Measurements from ENCODE around the gene ITM2B.

Gene ITM2B

DNA sequence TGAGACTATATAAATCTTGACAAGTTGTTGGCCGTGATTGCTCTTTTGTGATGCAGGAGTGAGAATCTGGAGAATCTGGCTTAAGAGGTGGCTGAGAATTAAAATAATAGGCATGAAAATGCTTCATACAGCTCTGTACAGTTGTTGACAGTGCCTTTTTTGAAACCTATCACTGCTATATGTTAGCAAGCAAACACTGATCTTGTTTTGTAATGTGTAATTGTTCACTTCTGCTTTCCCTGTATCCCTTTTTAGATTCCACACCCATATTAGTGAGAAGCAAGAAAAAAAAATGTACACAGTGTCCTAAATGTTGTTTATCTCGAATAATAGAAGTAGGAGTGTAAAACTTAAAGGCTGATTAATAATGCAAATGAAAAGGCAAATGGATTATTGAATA, 31.1 kb downstream of the ITM2B start:
- DNase-seq, result no peak

DNA sequence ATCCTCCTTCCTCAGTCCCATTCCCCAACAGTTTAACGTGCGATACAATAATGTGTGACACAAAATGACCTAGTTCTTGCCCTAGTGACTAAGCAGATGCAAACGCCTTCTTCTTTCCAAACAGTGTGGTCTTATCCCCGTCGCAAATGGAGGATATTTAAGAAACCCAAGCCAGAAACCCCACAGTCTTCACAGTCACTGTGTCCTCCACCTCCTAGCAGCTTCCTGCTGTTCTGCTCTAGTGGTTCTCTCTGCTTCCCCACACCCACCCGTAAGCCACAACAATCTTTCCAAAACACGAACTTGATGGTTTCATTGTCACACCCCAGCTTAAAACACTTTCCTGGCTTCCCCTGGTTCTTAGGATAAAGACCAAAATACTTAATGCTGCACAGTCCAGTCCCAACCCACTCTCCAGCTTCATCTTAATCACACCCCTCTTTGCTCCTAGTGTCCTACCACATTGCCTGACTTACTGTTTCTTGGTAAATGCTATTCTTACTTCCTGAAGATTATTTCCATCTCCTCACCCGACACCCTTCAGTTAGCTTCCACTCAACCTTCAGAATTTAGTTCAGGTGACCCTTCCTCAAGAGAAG, 32.3 kb downstream of the ITM2B start:
- DNase-seq, result no peak

DNA sequence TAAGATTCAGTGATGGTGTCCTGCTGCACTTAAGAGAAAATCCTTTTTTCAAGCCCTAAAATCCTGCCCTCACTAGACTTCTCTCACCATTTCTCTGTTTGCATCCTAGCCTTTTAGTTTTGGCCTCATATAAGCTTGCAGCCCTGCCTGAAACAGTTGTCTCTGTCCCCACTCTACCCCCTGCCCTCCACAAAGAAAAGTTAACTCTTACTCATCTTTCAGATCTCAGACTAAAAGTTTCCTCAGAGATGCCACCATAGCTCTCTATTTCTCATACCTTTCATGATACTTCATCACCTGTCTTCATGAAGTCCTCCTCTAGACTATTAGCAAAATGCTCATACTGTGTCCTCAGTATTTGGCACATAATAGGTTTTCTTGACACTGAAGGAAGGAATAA, 33.1 kb downstream of the ITM2B start:
- DNase-seq, result no peak

DNA sequence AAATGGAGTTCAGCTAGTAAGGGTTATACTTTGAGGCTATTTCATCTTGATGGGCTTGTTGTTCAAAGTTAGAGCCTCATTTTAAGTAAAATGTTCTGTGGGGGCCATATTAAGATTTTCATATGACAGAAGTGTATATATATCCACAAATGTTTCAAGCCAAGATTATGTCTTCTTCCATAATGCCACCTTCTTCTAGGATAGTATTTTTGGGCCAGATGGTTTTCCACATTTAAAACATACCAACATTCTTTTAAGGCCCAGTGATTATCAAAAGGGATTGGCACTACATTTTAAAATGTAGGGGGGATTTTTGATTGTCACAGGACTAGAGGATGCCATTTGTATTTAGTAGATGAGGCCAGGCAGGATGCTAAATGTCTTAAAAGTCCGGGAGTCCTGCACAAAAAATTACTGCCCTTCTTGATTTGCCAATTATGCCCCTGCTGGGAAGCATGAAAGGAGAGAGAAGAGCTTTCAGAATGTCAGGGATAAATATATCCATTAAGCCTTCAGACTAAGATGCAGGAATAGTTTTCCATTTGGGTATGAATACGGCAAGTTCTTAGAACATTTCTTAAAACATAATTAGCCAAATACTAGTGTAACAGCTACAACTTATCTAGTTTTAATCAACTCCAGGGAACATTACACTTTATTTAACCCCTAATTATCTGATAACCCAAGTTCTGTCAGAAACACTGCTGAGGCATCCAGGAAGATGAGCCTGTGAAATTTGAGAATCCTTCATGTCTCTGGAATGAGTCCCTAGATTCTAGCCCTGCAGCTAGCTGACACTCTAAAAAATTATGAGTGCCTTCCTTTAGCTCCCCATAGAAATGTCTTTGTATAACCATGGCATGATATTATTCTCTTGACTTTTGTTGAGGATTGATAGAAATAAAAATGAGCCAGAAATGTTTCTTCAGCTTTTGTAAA, 34.0 kb downstream of the ITM2B start:
- DNase-seq, result no peak

DNA sequence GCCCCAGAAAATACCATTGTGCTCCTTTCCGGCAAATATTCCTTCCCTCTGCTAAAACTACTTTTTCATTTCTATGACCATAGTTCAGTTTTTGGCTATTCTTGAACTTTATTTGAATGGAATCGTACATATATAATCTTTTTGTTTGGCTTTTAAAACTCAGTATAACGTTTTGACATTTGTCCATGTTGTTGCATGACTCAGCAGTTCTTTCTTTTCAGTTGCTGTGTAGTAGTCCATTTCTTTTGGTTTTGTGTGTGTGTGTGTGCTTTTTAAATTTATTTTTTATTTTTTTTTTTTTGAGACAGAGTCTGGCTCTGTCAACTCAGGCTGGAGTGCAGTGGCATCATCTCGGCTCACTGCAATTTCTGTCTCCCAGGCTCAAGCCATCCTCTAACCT, 35.0 kb downstream of the ITM2B start:
- no peak for DNase-seq

DNA sequence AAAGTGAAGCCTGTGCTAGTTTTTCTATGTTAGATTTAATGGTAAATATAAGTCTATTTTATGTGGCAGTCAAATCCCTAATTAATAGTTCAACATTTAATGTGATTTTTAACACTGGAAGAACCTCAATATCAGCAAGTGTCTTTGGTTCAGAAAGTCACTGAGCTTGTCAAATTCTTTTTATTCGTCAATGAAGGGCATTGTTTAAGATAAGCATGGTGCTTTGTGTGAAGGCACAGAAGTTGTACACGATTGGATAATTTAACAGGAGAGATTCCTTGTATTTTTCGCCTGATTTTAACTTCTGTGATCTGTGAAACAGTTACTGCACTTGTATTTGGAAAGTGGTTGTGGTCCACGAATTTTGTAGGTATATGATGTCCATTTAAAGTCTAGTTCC, 40.3 kb downstream of the ITM2B start:
- DNase-seq, result no peak

DNA sequence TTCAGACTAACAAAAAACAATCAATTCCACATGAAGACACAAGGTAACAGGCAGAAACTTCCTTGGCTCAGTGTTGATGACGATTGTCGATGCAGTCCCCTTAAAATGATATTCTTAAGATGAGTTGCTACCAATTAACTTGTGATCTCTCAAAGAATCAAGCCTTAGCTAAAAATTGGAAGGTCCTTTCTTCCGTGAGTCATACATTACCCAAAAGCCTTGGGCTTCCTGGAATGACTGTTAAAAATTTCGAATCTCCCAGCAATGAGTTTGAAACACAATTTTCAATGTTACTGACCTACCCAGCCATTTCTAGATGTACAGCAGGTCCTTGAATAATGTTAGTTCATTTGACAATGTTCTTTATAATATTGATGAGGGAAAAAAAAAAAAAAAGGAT, 42.5 kb downstream of the ITM2B start:
- no peak for DNase-seq

DNA sequence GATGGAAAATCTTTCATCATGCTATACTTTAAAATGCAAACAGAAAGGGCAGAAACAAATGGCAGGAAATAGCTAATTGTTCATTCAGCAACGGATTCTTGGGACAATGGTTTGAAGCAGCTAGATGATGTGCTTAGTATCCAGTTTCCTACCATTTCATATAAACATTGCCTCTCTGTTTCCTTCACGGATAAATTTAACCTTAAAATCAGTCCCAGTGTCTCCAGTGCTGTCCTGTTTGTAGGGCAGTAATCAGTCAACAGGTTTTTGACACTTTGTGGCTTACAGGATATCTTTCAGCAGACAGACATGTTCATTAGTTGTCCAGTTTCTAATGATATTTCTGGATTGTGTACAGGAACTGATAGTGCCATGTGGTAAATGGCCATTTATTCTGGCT, 45.8 kb downstream of the ITM2B start:
- no peak for DNase-seq

DNA sequence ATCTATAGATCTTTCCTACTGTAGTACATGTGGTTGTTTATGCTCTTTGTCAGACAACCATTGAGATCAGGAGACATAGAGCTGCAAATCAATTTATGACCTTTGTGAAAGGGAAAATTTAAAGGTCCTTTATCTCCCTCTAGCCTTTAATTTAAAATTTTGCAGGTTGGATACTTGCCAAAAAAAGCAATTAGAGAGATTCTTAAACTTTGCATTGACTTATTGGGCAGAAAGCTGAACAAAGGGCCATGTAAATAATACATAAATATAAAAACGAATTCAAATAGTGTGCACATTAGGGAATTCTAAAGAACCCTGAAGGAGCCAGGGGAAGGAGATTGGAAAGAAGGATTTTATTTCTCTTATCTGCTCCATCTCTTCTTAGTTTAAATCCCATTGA, 48.5 kb downstream of the ITM2B start:
- DNase-seq, result no peak

DNA sequence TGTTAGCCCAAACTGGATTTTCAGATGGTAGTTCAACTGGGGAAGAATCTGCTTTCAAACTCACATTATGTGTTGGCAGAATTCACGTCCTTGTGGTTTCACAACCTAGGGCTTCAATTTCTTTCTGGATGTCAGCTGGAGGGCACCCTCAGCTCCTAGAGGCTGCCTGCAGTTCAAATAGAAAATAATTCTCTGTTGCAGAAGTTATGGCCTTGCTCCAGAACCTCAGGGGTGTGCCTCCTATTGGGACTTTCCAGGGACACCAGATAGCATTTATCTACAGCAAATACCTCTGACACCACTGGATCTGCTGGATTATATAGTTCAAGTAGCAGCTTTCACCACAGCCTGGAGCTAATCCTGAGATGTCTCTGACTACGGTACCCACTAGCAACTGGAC, 58.7 kb downstream of the ITM2B start:
- DNase-seq, result no peak

DNA sequence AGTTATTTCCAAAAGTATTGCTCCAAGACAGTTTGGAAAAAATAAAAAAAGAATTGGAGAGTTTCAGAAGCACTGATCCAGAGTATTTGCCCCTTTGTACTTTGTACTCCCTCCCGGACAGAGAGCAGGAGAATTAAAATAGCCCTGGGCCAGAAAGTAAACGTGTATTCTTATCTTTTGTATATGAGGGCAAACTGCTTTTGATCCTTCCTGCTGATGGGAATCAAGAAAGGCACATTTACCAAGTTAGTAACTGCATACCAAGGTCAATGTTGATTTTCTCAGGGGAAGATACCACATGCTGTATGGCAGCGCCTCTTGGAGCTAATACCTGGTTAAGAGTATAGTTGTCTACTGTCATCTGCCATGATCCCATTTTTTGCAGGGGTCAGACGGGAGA, 59.6 kb downstream of the ITM2B start:
- no peak for DNase-seq

DNA sequence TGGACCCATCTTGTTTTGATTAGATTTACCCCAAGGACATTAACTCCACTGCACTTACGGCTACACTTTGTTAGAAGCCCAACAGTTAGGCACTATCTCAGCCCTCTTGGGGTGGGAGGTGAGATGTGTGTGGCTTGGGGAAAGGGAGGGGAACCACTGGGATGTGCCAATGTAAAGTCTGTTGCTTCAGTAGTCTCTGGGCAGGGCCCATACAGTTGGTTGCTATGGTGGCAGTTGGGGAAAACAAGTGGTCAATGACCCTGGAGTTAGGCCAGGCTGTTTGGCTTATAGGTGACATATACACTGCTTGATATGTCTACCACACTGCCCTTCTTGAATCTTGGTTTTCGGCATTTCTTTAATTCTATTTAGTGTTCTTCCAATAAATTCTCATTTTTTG, 61.6 kb downstream of the ITM2B start:
- no peak for DNase-seq

DNA sequence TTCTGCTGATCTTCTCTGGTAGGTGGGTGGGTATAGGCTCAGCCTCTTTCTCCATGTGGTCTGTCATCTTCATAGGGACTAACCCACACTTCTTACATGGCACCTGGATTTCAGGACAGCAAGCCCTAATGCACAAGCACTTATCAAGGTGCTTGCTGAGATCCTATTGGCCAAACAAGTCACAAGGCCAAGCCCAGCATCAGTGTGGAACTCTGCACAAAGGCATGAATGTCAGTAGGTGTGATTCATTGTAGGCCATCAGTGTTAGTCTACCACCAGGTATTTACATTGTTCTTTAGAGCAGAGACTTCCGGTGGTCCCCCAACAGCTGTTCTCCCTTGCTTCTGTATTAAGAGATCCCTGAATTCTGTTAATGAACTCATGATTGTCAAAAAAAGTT, 62.3 kb downstream of the ITM2B start:
- DNase-seq, result no peak

DNA sequence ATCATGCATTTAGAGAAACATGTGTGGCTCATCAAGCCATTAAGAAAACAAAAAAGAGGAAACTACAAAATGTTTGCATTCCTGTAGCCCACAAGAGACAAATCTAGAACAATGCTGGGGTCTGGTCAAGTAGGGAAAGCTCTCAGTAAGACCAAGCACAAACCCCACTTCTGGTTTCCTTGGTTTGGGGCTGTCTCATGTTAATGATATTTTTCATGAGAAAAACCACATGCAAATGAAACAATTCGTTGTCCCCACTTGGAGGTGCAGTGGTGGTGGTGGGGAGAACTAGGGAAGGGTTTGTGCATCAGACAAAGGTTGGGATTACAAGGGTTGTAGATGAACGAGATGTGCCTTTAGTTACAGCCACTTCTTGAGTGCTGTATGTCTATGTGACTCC, 63.5 kb downstream of the ITM2B start:
- no peak for DNase-seq

DNA sequence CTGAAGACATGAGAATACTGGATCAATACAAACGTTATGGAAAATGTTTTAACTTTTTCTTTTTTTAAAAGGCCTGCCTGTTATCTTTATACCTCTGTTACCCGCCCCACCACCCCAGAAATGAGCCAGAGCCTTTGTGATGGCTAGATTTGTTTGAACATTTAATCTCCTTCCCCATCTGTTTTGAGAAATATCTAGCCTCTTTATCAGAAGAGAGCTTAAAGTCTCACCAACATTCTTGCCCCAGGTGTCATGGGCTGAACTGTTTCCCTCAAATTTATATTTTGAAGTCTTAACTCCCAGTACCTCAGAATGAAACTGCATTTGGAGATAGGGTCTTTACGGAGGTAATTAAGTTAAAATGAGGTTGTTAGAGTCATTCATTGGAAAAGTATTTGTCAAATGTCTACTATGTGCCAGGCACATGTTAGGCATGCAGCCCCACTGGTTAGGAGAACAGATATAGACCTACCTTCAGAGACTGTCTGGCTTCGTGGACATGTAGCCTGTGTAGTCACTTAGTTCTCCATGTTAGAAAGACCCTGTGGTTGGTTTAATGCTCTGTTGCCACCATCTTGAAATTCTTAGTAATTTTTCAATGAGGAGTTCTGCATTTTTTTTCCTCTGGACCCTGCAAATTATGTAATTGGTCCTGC, 64.3 kb downstream of the ITM2B start:
- no peak for DNase-seq

DNA sequence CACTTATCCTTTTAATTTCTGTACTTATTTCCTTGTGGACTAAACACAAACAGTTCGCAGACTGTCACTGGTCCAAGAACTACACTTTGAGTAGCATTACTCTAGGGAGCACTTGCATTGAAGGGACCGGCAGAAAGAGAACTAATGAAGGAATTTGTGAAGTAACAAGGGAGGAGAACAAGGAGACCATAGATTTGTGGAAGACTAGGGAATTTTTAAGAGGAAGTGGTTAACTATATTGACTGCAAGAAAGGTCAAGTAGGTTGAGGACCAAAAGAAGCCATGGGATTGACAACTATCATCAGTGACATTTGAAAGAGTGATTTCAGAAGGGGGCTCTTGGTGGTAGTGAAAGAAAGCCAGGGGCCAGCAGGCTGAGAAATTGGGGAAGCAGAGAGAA, 66.6 kb downstream of the ITM2B start:
- no peak for DNase-seq

DNA sequence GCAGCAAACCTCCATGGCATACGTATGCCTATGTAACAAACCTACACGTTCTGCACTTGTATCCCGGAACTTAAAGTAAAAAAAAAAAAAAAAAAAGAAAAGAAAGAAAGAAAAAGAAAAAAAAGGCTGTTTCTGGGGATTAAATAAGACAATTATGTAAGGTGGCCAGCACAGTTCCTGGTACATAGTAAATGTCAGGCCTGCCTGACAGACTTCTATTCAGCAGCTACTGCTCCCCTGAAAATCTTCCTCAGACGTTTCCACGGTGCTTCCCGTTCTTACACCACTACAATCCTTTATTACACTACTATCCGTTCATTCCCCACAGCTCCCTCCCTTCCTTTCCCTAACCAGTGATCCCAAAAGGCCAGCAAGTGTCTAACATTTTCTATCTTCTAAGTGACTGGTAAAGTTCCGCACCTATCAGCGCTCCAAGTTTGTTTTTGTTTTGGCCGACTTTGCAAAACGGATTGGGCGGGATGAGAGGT, 69.9 kb downstream of the ITM2B start:
- DNase-seq, result no peak

DNA sequence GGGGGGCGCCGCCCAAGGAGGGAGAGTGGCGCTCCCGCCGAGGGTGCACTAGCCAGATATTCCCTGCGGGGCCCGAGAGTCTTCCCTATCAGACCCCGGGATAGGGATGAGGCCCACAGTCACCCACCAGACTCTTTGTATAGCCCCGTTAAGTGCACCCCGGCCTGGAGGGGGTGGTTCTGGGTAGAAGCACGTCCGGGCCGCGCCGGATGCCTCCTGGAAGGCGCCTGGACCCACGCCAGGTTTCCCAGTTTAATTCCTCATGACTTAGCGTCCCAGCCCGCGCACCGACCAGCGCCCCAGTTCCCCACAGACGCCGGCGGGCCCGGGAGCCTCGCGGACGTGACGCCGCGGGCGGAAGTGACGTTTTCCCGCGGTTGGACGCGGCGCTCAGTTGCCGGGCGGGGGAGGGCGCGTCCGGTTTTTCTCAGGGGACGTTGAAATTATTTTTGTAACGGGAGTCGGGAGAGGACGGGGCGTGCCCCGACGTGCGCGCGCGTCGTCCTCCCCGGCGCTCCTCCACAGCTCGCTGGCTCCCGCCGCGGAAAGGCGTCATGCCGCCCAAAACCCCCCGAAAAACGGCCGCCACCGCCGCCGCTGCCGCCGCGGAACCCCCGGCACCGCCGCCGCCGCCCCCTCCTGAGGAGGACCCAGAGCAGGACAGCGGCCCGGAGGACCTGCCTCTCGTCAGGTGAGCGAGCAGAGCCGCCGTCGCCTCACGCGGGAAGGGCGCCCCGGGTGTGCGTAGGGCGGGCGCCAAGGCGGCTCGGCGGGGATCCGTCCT, 70.5 kb downstream of the ITM2B start, which contains the start of gene RB1:
TSS of gene RB1 (plus strand) at position 393 of the 784 bp plus-strand sequence. CDS start at position 555, 162 bp downstream.
- peak; percentile 15 for DNase-seq

DNA sequence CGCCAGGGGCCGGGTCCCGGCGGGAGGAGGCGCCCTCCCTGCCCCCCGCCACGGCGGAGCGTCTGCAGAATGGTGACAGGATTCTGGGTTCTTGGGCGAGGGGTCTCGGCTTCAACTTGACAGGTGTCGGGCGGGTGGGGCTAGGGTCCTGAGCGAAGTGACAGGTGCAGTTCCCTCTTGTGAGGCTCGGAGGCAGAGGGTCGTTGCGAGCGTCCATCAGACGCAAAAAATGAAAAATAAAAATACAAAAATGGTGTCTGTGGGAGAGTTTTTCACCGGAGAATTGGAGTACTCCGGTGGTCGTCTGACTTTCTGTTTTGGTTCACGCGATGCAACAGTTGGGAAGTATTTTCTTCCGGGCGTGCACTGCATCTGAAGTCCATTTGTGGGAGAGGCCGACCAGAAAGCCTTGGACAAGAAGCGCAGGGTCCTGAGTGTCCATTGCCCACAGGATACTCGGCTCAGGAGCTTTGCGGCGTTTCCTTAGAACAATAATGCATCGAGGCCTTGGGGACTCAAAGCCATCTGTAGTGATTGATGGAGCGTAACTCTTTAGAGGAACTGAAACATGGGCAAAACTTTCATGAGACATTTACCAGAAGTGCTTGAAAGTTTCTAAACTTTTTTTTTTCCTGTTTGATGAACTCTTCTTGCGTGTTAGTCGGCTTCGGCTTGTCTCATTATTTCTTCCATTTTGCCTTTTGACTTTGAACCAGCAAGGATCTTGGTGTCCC, 71.3 kb downstream of the ITM2B start:
- DNase-seq, result no peak

DNA sequence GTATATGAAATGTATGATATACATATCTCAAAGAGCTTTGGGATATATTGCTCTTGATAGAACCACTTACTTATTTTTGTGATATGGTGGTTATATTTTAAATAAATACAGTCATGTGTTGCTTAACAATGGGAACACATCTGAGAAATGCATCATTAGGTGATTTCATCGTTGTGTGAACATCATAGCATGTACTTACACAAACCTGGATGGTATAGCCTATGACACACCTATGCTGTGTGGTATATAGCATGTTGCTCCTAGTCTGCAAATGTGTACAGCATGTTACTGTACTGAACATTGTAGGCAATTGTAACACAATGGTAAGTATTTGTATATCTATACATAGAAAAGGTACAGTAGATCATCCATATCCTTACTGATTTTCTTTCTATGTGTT, 78.2 kb downstream of the ITM2B start:
- no peak for DNase-seq

DNA sequence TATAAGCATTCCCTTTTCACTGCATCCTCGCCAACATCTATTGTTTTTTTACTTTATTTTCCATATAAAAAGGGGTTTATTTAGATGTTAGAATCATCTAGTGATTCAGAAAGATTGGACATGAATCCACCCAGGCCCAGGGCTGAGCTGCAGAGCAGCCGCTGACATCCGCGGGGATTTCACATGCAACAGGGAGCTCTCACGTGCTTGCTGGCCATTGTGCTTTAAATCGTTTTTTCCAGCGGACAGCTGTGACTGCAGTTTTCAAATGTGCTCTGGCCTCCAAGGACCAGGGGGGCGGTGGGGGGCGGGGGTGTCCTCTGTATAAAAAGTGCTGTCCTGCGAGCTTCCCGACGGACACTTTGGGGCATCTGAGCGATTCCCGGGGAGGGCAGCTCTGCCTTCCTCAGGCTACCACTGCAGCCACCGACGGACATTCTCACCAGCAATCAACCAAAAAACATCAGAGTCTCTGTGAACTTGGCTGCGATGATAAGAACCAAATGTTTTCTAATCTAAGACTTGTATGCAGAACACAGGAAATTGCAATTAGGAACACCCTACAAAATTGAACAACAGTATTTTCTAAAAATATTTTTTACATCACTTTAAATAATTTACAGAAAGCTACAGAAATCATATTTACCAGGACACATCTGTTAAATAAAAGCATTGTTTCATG, 83.1 kb downstream of the ITM2B start:
- DNase-seq, result no peak

Data from NCI-H510A (cell line).